ENCODE measurements around the gene ALS2. TPM values are rescaled to one million over a fixed set of nuclear protein-coding genes. Genes with fewer than 3 reads are reported as not detected.
"Not testable (repeated sequence)": the region's sequence is repeated elsewhere in the genome, so short reads cannot be mapped to it uniquely, and the experiment has no call there.

Gene ALS2
- total RNA-seq, 1 donor, result 27.4 TPM

GRCh38 chr2:201806442-201807170 lies 25.9 kb upstream of the ALS2 start, which contains the start of gene CDK15:
Gene CDK15, plus strand, starts transcription at chr2:201806537. Its CDS starts 128 bp downstream, at chr2:201806665.
- peak within 1 kb of the TSS; percentile 59 for H3K4me3 ChIP-seq (ENCODE audit: low read depth, low read length)
- peak; percentile 80 for DNase-seq (ENCODE audit: low read depth)
- TF ChIP-seq CTCF (IDR thresholded peaks at IDR 0.05; ENCODE audit: insufficient read depth, low read length), result no peak

- H3K4me3 ChIP-seq (ENCODE audit: low read depth, low read length), result not testable (repeated sequence)
- DNase-seq (ENCODE audit: low read depth), result peak; percentile 59
- peak; percentile 39 for TF ChIP-seq CTCF (IDR thresholded peaks at IDR 0.05; ENCODE audit: insufficient read depth, low read length)
These were observed 18.2 kb upstream of the ALS2 start for GRCh38 chr2:201798914-201799285.

- TF ChIP-seq CTCF (IDR thresholded peaks at IDR 0.05; ENCODE audit: insufficient read depth, low read length), result no peak
- DNase-seq (ENCODE audit: low read depth), result peak; percentile 87
- H3K4me3 ChIP-seq (ENCODE audit: low read depth, low read length), result no peak overlapping the region
These were observed 17.6 kb upstream of the ALS2 start for GRCh38 chr2:201798252-201798913.

- no peak for TF ChIP-seq CTCF (IDR thresholded peaks at IDR 0.05; ENCODE audit: insufficient read depth, low read length)
- DNase-seq (ENCODE audit: low read depth), result peak; percentile 83
- no peak overlapping the region for H3K4me3 ChIP-seq (ENCODE audit: low read depth, low read length)
These were observed 16.6 kb upstream of the ALS2 start for GRCh38 chr2:201797175-201797840.

GRCh38 chr2:201796478-201796865 lies 15.7 kb upstream of the ALS2 start:
- H3K4me3 ChIP-seq (ENCODE audit: low read depth, low read length), result no peak overlapping the region
- no peak for DNase-seq (ENCODE audit: low read depth)
- no peak for TF ChIP-seq CTCF (IDR thresholded peaks at IDR 0.05; ENCODE audit: insufficient read depth, low read length)

GRCh38 chr2:201795607-201796477 lies 15.1 kb upstream of the ALS2 start:
- H3K4me3 ChIP-seq (ENCODE audit: low read depth, low read length), result no peak overlapping the region
- peak; percentile 84 for TF ChIP-seq CTCF (IDR thresholded peaks at IDR 0.05; ENCODE audit: insufficient read depth, low read length)
- peak; percentile 70 for DNase-seq (ENCODE audit: low read depth)

Measured in fibroblast of the aortic adventitia (primary cell).